ENCODE measurements around the gene SMIM11.

The SMIM11 gene

GRCh38 chr21:34340061-34340460, 35.2 kb upstream of the SMIM11 start:
- no peak overlapping the region for H3K4me2 ChIP-seq (ENCODE audit: low read length)
- no peak for TF ChIP-seq CTCF (IDR thresholded peaks at IDR 0.05; ENCODE audit: low read depth, low read length, poor library complexity, severe bottlenecking)
- TF ChIP-seq EZH2phosphoT487 (IDR thresholded peaks at IDR 0.05; ENCODE audit: borderline replicate concordance, low read length) = no peak

DNA sequence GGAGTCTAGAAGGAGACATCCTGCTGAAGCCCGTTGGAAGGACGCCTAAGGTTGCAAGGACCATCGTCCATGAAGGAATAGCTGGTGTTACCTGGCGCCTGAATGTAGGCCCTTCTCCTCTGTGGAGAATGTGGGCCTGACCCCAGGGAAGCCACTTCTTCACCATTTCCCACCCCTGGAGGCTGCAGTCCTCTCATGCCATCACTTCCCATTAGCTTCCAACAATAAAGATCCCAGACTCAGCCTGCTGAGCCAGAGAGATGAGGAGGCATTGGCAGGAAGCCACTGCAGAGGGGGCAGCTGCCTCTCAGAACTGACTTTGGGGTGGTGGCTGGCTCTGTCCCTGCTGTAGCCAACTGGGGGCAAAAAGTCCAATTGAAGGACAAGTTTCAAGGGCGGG, 32.8 kb upstream of the SMIM11 start:
- H3K9me3 ChIP-seq (ENCODE audit: control insufficient read depth, insufficient read depth, low read length) = no peaks in the 10 kb centered on the region
- H3K79me2 ChIP-seq (ENCODE audit: control insufficient read depth, low read length) = no peaks in the 10 kb centered on the region
- no peak overlapping the region for H3K4me3 ChIP-seq (ENCODE audit: low read length)
- H3K4me1 ChIP-seq (ENCODE audit: control insufficient read depth, low read length) = no peaks in the 10 kb centered on the region
- no peaks in the 10 kb centered on the region for H3F3A ChIP-seq (ENCODE audit: control insufficient read depth, insufficient read depth)
- no peak overlapping the region for H3K27ac ChIP-seq (ENCODE audit: low read depth, low read length)
- TF ChIP-seq EZH2phosphoT487 (IDR thresholded peaks at IDR 0.05; ENCODE audit: borderline replicate concordance, low read length) = no peak
- TF ChIP-seq CTCF (IDR thresholded peaks at IDR 0.05; ENCODE audit: low read depth, low read length, poor library complexity, severe bottlenecking) = no peak
- H3K27me3 ChIP-seq (ENCODE audit: control insufficient read depth, low read length) = no peaks in the 10 kb centered on the region; the same call in 1 of the 2 replicates
- H3K4me2 ChIP-seq (ENCODE audit: low read length) = no peak overlapping the region
- H3K36me3 ChIP-seq (ENCODE audit: control insufficient read depth, low read length) = no peaks in the 10 kb centered on the region
- no peaks in the 10 kb centered on the region for H4K20me1 ChIP-seq (ENCODE audit: control insufficient read depth, insufficient read depth, low read depth, low read length)
- H3K9me2 ChIP-seq (replicated peaks; ENCODE audit: control insufficient read depth, low read length) = no peaks in the 10 kb centered on the region

More at GRCh38 chr21:34340061-34340460, 35.2 kb upstream of the SMIM11 start:
- Histone ChIP-seq H3K79me2 (ENCODE audit: control insufficient read depth, low read length) (no peaks in the 10 kb centered on the region), H3K27me3 (ENCODE audit: control insufficient read depth, low read length) (no peaks in the 10 kb centered on the region), H3F3A (ENCODE audit: control insufficient read depth, insufficient read depth) (no peaks in the 10 kb centered on the region), H3K9me2 (replicated peaks; ENCODE audit: control insufficient read depth, low read length) (no peaks in the 10 kb centered on the region), H3K27ac (ENCODE audit: low read depth, low read length) (no peak overlapping the region), H4K20me1 (ENCODE audit: control insufficient read depth, insufficient read depth, low read depth, low read length) (no peaks in the 10 kb centered on the region), H3K9me3 (ENCODE audit: control insufficient read depth, insufficient read depth, low read length) (no peaks in the 10 kb centered on the region), H3K36me3 (ENCODE audit: control insufficient read depth, low read length) (no peaks in the 10 kb centered on the region), H3K4me3 (ENCODE audit: low read length) (no peak overlapping the region), H3K4me1 (ENCODE audit: control insufficient read depth, low read length) (no peaks in the 10 kb centered on the region)

GRCh38 chr21:34343347-34343746, 32.0 kb upstream of the SMIM11 start:
- Histone ChIP-seq H3K36me3 (ENCODE audit: control insufficient read depth, low read length) (no peaks in the 10 kb centered on the region), H3K4me2 (ENCODE audit: low read length) (no peak overlapping the region), H3K4me1 (ENCODE audit: control insufficient read depth, low read length) (no peaks in the 10 kb centered on the region), H3K4me3 (ENCODE audit: low read length) (no peak overlapping the region), H3K27me3 (ENCODE audit: control insufficient read depth, low read length) (peaks cover 3% of the 10 kb centered on the region; the same call in 1 of the 2 replicates), H3K27ac (ENCODE audit: low read depth, low read length) (no peak overlapping the region), H3K79me2 (ENCODE audit: control insufficient read depth, low read length) (no peaks in the 10 kb centered on the region), H3K9me2 (replicated peaks; ENCODE audit: control insufficient read depth, low read length) (no peaks in the 10 kb centered on the region), H4K20me1 (ENCODE audit: control insufficient read depth, insufficient read depth, low read depth, low read length) (no peaks in the 10 kb centered on the region), H3F3A (ENCODE audit: control insufficient read depth, insufficient read depth) (no peaks in the 10 kb centered on the region), H3K9me3 (ENCODE audit: control insufficient read depth, insufficient read depth, low read length) (no peaks in the 10 kb centered on the region)
- TF ChIP-seq CTCF (IDR thresholded peaks at IDR 0.05; ENCODE audit: low read depth, low read length, poor library complexity, severe bottlenecking) (no peak), EZH2phosphoT487 (IDR thresholded peaks at IDR 0.05; ENCODE audit: borderline replicate concordance, low read length) (no peak)

Data from DOHH2 (cell line).